Measurements from ENCODE around the gene BANK1.

Gene BANK1

DNA sequence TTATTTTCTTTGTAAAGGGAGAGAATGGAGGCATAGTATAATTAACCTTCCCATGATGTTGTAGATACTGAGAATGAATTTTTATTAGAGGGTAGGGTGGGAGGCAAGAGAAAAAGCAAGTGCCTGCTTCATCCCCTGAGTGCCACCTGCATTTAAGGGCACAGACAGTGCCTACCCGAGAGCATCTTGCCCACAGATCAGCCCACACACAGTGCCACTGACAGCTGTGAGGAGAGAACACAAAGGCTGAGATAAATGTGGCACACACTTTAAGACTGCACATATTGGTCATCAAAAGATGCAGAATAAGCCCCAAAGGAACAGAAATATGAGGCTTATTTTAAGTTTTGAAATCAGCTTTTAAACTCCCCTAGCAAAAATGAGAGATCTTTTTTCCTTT lies 304.0 kb downstream of the BANK1 start:
- no peaks in the 10 kb centered on the region for H3K4me1 ChIP-seq (ENCODE audit: control insufficient read depth, insufficient read depth, low read length)
- H3K9me3 ChIP-seq (ENCODE audit: control insufficient read depth, insufficient read depth, low read depth, low read length) = no peaks in the 10 kb centered on the region
- H3K36me3 ChIP-seq (ENCODE audit: control insufficient read depth in 2 of 2, insufficient read depth in 1 of 2, low read length in 2 of 2) = no peaks in the 10 kb centered on the region
- ChIA-PET CTCF (no interaction called here), POLR2A (no interaction called here)
- TF ChIP-seq IKZF3 (tag by site-specific recombination; IDR thresholded peaks at IDR 0.05) = no peak
- no peak for TF ChIP-seq ZNF670 (tag by site-specific recombination; IDR thresholded peaks at IDR 0.05; ENCODE audit: low read depth)
- no peak for TF ChIP-seq ZNF76 (tag by site-specific recombination; IDR thresholded peaks at IDR 0.05; ENCODE audit: borderline replicate concordance, low read depth)
- no peak for TF ChIP-seq ZNF549 (tag by site-specific recombination; IDR thresholded peaks at IDR 0.05)
- TF ChIP-seq, protein P1, sequence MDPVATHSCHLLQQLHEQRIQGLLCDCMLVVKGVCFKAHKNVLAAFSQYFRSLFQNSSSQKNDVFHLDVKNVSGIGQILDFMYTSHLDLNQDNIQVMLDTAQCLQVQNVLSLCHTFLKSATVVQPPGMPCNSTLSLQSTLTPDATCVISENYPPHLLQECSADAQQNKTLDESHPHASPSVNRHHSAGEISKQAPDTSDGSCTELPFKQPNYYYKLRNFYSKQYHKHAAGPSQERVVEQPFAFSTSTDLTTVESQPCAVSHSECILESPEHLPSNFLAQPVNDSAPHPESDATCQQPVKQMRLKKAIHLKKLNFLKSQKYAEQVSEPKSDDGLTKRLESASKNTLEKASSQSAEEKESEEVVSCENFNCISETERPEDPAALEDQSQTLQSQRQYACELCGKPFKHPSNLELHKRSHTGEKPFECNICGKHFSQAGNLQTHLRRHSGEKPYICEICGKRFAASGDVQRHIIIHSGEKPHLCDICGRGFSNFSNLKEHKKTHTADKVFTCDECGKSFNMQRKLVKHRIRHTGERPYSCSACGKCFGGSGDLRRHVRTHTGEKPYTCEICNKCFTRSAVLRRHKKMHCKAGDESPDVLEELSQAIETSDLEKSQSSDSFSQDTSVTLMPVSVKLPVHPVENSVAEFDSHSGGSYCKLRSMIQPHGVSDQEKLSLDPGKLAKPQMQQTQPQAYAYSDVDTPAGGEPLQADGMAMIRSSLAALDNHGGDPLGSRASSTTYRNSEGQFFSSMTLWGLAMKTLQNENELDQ (tag by site-specific recombination; IDR thresholded peaks at IDR 0.05; ENCODE audit: low read depth) = no peak
- TF ChIP-seq, protein P2, sequence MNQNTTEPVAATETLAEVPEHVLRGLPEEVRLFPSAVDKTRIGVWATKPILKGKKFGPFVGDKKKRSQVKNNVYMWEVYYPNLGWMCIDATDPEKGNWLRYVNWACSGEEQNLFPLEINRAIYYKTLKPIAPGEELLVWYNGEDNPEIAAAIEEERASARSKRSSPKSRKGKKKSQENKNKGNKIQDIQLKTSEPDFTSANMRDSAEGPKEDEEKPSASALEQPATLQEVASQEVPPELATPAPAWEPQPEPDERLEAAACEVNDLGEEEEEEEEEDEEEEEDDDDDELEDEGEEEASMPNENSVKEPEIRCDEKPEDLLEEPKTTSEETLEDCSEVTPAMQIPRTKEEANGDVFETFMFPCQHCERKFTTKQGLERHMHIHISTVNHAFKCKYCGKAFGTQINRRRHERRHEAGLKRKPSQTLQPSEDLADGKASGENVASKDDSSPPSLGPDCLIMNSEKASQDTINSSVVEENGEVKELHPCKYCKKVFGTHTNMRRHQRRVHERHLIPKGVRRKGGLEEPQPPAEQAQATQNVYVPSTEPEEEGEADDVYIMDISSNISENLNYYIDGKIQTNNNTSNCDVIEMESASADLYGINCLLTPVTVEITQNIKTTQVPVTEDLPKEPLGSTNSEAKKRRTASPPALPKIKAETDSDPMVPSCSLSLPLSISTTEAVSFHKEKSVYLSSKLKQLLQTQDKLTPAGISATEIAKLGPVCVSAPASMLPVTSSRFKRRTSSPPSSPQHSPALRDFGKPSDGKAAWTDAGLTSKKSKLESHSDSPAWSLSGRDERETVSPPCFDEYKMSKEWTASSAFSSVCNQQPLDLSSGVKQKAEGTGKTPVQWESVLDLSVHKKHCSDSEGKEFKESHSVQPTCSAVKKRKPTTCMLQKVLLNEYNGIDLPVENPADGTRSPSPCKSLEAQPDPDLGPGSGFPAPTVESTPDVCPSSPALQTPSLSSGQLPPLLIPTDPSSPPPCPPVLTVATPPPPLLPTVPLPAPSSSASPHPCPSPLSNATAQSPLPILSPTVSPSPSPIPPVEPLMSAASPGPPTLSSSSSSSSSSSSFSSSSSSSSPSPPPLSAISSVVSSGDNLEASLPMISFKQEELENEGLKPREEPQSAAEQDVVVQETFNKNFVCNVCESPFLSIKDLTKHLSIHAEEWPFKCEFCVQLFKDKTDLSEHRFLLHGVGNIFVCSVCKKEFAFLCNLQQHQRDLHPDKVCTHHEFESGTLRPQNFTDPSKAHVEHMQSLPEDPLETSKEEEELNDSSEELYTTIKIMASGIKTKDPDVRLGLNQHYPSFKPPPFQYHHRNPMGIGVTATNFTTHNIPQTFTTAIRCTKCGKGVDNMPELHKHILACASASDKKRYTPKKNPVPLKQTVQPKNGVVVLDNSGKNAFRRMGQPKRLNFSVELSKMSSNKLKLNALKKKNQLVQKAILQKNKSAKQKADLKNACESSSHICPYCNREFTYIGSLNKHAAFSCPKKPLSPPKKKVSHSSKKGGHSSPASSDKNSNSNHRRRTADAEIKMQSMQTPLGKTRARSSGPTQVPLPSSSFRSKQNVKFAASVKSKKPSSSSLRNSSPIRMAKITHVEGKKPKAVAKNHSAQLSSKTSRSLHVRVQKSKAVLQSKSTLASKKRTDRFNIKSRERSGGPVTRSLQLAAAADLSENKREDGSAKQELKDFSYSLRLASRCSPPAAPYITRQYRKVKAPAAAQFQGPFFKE (tag by site-specific recombination; IDR thresholded peaks at IDR 0.05; ENCODE audit: borderline replicate concordance) = no peak
- no peak for TF ChIP-seq ZNF211 (tag by site-specific recombination; IDR thresholded peaks at IDR 0.05; ENCODE audit: low read depth)
- TF ChIP-seq ZNF777 (tag by site-specific recombination; IDR thresholded peaks at IDR 0.05; ENCODE audit: borderline replicate concordance) = no peak
- no peak for TF ChIP-seq ZNF311 (tag by site-specific recombination; IDR thresholded peaks at IDR 0.05; ENCODE audit: borderline replicate concordance)
- no peak for TF ChIP-seq ZNF157 (tag by site-specific recombination; IDR thresholded peaks at IDR 0.05)
- no peak overlapping the region for H3K27ac ChIP-seq (ENCODE audit: extremely low read depth, low read depth, low read length)
- no peak overlapping the region for H3K4me3 ChIP-seq (ENCODE audit: low read depth, low read length)

DNA sequence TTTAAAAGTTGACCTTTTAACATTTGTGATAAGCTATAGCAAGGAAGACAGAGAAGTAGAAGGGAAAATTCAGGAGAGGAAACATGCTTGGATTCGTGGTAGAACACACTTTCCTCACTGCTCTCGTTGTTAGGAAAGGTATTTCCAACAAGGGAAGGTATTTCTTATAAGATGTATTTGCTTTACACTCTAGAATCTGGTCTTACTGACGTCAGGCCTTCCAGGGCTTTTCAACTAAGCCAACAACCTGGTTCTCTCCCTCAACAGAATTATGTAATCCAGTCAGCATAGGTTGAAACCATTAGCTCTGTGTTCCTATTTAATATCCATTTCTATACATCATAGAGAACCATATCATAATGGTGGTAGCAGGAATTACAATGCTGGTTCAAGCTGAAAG lies 312.8 kb downstream of the BANK1 start:
- ChIA-PET POLR2A (no interaction called here), CTCF (no interaction called here)
- no peak overlapping the region for H3K4me3 ChIP-seq (ENCODE audit: low read depth, low read length)
- no peaks in the 10 kb centered on the region for H3K4me1 ChIP-seq (ENCODE audit: control insufficient read depth, insufficient read depth, low read length)
- H3K27ac ChIP-seq (ENCODE audit: extremely low read depth, low read depth, low read length) = no peak overlapping the region
- no peaks in the 10 kb centered on the region for H3K9me3 ChIP-seq (ENCODE audit: control insufficient read depth, insufficient read depth, low read depth, low read length)
- no peaks in the 10 kb centered on the region for H3K36me3 ChIP-seq (ENCODE audit: control insufficient read depth in 2 of 2, insufficient read depth in 1 of 2, low read length in 2 of 2)
- TF ChIP-seq ZNF426 (tag by site-specific recombination; IDR thresholded peaks at IDR 0.05) (no peak), ZNF133 (tag by site-specific recombination; IDR thresholded peaks at IDR 0.05) (no peak), ZNF121 (tag by site-specific recombination; IDR thresholded peaks at IDR 0.05) (no peak), KLF7 (tag by site-specific recombination; IDR thresholded peaks at IDR 0.05; ENCODE audit: borderline replicate concordance) (no peak), ZNF660 (tag by site-specific recombination; IDR thresholded peaks at IDR 0.05) (no peak), ZNF701 (tag by site-specific recombination; IDR thresholded peaks at IDR 0.05) (no peak), ZNF624 (tag by site-specific recombination; IDR thresholded peaks at IDR 0.05) (no peak)

Data from HEK293 (cell line).